Stimulated activated CD4-positive, alpha-beta T cell treated with anti-CD3 and anti-CD28 coated beads, TNF-alpha, amount 100 ng/mL, for 1 hour (primary cell): ENCODE data around the gene ZNF697.

Experiments
- DNase-seq, 3 donors: peaks; one replicate each; pipeline ENCODE4 v3.0.0-alpha.2; 2020; ENCODE audit warnings: low read depth in 3 of 3, low spot score in 1 of 3

ZNF697 gene

DNA sequence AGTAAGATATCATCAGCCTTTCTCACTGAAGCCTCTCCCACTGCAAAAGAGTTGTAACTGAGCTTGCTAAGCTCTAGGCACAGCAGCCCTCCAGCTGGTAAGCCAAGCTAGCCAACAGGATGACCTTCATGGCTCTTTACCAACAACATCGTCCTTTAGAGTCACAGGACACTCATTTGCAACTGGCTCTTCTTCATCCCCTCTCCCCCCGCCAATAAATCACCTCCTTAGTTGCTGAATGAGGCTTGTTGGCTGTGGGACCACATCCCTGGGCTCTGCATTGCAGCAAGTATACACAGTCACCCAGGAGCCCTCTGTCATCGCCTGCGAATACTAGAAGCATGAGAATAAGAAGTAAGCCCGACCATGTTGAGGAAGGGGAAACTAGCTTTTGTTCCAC lies 16.0 kb upstream of the ZNF697 start:
- DNase-seq, result no peak

DNA sequence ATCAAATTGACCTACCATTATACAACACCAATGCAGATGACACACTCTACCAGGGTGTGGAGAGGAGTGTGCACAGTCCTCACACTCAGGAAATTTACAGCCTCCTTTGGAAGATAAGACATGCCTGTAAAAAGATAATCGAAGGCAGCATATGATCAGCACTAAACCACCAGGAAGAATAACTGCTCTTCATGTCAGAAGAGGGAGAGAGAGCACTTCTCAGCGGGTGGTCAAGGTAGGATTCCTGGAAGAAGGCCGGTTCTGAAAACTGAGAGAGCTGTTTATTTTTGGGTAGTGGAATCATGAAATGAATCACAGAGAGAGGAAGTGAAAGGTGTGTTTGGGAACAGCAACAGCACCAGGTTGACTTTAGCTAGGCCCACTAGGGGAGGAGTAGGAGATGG lies 14.0 kb upstream of the ZNF697 start:
- DNase-seq, result no peak

DNA sequence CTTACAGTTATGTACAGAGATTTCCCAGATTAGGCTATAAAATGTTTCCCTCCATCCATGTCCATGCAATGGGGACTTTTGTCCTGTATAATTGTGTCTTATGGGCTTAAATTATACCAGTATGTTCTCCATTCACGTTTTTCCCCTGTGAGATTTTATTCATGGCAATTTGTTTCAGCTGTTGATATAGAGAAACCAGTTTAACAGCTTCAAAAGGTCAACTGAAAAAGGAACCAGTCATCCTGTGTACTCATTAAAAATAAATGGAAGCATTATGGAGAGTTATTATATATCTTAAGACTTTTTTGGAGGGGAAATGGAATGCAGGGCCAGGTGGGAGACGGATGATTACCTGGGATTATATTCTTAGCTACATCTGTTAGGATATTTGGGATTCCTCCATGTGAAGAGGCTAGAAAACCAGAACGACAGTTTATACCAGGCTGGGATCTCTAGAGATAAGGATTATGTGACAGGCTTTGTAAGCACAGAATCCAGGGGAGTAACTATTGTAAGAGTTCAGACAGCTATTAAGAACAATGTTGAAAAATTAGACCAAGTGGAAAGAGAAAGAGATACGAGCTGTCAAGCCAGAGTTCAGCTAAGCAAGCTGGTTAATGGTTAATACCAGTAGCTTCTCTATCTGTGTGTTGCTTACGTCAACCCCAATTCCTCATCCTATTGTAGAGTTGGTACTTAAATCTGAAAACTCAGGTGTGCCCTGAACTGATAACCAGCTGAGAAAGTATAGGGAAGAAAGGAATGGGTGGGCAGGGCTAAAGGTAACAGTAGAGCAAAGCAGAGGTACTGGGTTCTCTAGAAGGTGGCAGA lies 12.4 kb upstream of the ZNF697 start:
- no peak for DNase-seq

DNA sequence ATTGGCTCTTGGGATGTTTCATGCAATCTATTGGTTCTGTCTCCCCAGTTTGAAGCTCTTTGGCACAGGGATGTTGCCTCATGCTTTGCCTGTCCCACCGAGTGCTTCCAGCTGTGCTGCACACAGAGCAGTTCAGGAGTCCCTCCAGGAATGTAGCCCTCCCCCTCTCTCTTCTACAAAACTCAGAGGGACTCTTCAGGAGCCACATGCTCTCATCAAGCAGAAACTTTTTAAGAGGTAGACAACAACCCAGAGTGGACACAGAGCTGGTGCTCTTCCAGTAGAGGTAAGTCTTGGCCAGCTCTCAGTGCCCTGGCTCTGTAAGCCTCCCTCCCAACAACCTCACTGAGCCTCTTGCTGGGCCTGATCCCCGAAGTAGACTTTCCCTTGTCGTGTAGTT lies 11.6 kb upstream of the ZNF697 start:
- no peak for DNase-seq

DNA sequence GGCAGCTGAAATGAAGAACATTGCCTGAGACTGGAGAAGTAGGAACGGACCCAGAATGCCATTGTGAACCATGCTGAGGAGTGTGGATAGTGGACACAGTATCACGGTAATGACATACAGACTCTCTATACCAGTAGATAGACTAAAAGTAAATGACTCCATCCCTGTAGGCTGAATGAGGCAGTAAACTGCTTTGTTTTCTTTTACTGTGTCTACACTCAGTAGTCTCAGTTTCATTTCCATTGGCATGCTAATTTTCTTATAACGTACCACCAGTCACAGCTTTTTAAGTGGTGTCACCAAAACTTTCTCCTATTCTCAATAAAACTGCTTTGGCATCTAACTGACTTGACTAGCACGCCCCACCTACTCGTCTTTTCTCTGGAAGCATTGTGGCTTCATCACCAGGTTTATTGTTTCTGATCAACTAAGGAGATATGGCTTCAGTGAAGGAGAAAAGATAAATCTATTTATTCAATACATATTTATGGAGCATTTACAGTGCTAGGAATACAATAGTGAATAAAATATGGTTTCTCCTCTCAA lies 8.4 kb upstream of the ZNF697 start:
- DNase-seq, result no peak

DNA sequence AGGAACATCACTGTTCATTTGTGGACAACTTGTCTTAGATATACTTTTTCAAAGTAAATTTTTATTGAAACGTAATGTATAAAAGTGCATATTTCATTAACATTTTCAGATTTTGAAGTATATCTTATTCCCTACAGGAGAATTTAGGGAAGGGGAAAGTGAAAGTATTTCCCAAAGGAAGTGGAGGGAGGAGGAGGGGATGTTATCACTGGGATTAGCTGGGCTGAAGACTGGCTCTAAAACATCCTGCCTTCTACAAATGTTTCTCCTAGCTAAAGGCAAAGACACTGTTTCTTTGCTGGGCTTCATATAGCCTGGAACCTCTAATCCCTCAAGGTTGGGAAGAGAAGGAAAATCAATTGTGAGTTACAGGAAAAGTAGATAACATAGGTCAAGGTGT lies 7.1 kb upstream of the ZNF697 start:
- DNase-seq, result no peak

DNA sequence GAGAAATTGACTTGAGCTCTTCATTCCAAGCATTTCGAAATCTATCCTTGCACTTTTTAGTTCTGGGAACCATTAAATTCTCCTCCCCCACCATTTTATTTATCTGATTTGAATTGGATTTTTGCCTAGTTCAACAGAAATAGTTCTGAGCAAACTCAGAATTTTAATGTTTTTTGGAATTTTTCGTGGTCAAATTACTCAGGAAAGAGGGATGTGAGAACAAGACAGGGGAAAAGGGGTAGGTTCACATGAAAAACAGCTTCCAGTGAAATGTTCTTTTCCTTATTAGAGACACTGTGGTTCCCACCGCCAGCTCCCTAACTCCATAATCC lies 5.7 kb upstream of the ZNF697 start:
- DNase-seq, result no peak

DNA sequence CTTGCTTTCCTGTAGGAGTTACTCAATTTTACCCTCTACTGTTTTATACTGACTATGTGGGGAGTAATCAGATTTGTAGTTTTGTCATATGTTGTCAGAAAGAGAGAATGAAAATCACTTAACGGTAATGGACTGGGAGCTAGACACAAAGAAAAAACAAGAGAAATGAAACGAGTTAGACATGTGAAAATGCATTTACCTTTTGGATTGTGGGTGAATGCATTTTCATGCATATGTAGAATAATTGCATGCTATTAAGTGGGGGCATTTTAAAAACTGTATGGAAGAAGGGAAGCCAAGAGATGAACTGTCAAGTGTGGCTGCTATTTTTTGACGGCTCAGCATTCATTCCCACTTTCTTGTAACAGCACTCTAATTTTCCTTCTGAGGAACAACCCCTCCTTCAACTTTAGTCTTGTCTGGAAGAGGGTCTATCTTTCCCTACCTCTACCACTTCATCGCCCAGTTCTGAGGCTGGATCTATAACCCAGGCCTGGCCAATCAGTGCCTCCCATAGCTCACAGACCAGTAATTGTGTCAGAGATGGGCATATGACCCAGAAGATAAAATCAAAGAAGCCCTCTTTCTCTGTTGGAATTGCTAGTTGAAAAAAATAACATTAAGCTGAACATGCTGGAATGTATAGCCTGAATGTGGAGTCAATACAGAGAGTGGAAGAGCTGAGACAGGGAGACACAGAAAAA lies 5.2 kb upstream of the ZNF697 start:
- no peak for DNase-seq

DNA sequence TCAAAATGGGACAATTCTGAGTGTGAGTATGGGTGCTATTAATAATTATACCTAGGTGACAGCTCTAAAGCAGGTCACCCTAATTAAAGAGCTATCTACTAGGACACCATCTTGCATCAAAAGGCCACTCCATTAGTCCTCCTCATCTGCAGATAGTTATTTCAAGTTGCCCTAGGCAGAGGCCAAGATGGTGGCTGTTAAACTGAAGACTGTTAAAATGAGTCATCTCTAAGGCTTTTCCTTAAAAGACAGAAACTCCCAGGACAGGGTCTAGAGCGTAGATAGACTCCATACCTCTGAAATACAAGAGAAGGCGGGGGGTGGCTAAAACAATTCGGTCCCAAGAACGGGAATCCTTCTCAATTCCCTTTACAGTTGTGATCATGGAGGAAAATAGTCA lies 4.5 kb upstream of the ZNF697 start:
- DNase-seq, result no peak

DNA sequence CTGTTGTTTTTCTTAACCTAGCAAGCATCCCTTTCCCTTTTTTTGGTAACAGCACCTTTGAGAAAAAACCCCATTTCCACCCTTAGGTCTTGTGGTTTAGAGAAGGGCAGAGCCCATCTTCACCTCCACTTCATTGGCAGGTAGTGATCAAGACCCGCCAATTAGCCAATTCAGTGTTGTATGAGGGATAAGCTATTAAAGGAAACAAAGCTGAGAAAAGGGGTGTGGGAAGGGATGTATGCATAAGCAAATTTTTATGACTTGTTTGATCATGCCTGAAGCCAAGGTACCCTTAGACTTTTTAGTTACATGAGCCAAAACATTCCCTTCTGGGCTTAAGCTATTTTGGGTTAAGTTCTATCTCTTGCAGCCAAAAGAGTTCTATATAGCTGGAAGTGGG lies 3.6 kb upstream of the ZNF697 start:
- DNase-seq, result no peak

DNA sequence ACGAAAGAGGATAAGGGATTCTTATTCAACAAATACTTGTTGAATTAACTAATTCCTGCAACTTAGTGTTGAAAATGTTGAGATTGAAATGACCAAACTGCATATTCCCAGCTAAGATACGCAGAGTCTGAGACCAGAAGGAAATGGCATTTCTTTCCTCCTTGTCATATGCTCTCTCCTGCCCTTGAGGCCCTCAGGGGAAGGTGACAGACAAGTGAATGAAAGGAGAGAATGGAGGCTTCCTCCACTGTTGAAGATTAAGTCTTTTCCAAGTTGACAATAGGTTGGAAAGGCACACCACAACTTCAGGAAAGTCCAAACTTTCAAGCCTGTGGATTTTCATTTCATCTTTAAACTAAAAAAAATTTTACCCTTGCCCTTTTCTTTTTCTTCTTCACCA lies 3.1 kb upstream of the ZNF697 start:
- DNase-seq, result no peak

DNA sequence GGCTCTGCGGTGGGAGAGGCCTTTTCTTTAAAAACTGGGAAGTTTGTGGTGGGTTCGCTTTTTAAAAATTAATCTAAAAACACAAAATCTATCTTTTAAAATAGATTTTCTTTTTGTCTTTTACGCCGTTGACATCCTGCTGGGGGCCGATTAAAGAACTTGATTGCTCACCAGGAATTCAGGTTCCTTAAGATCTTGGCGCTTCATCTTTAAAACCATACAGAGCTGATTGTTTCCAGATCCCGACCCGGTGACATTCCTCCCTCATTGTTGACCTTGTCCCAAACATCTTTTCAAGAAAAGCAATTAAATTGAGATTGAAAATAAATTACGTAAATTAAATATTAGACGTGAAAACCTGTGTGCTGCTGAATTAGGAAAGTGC lies 546 bp upstream of the ZNF697 start:
- no peak for DNase-seq

DNA sequence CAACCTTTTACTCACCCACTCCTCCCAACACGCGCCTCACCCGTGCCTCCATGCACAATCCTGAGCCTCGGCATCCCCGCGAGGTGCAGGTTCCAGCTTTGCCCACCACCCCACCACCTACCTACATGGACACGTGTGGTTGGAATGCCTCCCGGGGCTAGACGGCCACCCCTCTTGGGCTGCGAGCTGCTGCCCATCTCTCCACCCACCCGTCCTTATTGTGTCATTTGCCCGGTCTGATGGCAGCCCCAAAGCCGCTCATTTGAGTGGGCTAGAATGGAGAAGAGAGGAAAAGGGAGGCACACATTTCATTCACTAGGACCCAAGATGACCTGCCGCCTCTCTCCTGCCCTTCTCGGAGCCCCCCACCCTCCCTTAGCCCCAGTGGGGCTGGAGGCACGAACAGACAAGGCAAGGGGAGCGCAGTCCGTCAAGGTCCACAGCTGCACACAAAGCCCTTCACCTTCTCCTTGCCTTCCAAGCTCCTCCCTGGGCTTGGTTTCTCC lies 785 bp downstream of the ZNF697 start:
- DNase-seq, result no peak

DNA sequence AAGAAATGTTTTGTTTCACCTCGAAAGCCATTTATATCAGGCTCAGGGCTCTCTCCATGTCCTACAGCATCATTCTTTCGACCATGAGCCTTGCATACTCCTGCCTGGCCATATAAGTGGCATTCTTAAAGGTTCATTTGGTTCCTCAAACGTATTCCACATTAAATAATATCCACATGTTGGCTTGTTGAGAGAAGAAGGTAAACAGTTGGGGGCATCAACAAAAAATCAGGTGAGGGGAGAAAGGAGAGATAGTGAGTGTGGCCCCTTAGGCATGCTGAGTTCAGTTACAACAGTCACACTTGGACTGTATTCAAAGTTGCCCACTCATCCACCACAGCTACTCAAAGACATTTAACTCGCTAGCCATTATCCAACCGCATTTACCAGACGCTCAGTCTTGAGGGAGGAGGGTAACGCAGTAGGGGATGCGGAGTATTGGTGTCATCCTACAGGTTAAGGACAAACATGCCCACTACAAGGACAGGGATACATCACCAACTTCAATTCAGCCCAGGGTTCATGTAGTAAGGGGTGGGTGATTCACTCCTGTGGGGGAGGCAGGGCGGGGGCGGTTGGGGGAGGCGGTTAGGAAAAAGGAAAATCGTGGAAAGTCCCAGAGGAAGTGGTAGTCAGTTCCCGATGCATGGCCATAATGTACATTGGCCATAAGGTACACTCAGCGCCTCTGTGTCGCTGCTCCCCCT lies 1.4 kb downstream of the ZNF697 start:
- no peak for DNase-seq

DNA sequence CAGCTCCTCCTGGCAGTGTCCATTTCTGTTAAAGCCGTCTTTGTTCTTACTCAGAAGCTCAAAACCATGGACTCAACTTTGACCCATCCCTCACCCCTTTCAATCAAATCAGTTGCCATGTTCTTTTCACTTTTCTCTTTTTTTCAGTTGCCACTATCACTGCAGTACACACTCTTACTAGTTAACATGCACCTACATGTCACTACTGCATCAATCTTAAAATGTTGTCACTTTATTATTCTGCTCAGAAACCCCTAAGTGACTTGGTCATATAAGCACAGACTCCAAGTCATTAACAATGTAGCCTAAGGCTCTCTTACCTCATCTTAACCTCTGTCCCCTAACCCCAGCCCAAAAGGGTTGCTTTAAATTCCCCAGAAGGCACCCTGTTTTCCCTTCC lies 9.0 kb downstream of the ZNF697 start:
- no peak for DNase-seq

DNA sequence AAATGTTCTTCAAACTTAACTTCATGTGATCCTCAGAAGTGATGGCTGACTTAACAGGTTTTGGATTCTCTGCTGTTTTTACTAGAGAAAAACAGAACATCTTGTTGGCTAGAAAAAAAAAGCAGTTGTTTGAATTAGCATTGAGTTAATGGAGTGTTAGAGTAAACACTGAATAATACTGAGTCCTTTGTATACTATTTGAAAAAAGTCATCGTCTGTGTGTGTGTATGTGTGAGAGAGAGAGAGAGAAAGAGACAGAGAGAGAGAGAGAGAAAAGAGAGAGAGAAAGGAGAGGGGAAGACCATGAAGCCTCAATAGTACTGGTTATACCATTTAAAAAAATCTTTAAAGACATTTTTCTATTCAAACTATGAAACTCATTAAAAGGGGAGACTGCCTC lies 10.4 kb downstream of the ZNF697 start:
- DNase-seq, result no peak

DNA sequence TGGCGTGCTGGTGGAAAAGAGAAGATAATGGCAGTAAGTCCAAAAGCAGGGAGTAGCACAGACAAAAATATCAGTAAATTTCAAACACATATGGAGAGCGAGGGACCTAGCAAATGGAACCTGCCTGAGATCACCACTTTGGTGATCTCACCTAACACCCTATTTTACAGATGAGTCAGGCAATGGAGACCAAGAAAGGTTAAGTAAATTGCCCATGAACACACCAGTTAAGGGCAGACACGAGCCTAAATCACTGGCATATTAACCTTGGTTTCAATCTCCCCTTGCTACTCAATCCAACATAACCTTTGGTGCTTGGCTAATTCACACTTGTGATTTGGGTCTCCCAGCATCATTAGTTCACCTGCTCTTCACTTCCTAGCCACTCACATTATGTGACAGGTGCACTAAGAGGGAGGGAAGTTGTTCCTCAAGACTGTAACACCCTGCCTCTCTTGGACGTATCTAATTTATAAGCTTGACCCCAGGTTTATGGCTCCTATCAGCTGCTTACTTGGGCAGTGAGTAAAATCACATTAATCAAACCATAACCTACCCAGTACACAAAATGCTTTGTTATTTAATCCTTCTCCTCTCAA lies 11.5 kb downstream of the ZNF697 start:
- DNase-seq, result no peak

DNA sequence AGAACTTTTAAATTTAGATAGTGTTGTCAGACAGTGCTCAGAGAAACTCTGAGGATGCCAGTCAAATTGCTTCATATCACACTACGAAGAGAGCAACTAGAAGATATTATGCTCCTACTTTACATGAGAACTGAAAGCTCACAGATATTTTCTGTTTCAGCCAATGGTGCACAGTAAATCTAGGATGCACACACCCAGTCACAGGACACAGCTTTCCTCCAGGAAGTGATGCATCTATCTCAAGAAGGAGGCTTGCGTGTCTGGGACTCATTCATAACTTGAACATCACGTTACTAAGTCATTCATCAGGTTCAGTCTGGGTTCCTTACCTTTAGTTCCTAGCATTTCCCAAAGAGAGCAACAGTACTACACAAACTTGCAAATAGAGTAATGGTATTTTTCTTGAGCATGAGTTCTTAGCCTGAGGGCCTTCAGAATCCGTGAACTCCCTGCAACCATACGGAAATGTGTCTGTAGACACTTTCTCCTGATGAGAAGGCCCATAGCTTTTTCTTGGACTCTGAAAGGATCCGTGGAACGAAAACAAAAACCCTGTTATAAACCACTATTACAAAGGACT lies 12.2 kb downstream of the ZNF697 start:
- DNase-seq, result no peak

DNA sequence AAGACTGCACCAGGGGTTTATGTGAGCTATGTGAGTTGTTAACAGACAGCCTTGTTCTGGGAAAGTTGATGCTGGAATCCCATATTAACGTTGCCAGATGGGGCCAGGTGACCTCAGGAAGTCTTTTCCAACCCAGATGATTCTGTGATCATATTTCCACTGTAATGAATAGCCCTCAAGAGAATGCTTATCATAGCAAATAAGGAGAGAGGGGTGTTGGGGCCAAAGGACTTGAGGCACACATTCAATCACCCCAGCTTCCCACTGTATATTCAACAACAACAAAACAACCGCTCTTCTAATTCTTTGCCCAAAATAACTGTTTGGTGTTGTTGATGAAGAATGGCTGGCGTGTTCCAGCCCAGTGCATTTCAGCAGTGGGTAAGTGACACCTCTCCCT lies 14.1 kb downstream of the ZNF697 start:
- DNase-seq, result no peak

DNA sequence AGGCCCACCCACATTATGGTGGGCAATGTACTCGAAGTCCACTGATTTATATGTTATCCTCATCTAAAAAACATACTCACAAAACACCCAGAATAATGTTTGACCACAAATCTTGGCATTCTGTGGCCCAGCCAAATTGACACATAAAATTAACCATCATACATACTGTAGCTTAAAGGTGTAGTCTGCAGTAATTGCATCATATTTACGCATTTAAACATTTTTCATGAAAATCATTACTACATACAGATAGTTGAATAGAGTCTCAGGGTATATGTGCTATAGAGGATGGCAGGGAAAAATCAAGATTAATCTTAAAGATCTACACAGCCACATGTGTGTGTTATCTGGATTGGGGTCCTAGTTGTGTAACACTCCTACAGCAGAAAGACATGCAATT lies 14.5 kb downstream of the ZNF697 start:
- DNase-seq, result no peak

DNA sequence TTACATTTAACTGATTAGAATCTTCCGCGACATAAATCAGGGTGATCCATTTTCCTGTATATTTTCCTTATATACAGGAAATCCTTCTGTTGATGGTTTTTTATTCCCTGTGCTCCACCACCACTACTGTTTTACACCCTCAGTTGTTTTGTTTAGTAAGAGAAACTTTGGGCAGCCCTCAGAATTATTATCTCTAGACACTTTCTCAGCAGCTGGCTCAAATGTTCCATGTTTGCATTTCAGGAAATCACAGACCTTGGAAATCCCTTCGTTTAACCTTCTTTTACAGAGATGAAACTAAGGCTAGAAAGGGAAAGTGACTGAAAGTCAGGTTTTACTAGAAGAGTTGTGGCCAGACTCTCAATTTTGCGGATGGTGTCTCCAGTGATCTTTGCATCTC lies 15.2 kb downstream of the ZNF697 start:
- DNase-seq, result no peak
